22Rv1 (cell line): ENCODE data around the gene ITGAD.

Experiments
- CTCF ChIP-seq: fragments of 450-650 bp; IDR thresholded peaks from 2 replicates; pipeline ENCODE4 v1.5.1; 2017; ENCODE audit warnings: mild to moderate bottlenecking
- ZFX ChIP-seq: fragments of 450-650 bp; IDR thresholded peaks from 2 replicates; pipeline ENCODE4 v1.6.1; 2017; ENCODE audit warnings: antibody characterized with exemption, borderline replicate concordance

GRCh38 chr16:31351246-31351941, 41.7 kb upstream of the ITGAD start:
- TF ChIP-seq CTCF (no peak), ZFX (no peak)
